ENCODE results near the gene REV3L.

The REV3L gene

GRCh38 chr6:111472933-111473435, 10.0 kb downstream of the REV3L start:
- FAIRE-seq (no peak), DNase-seq (ENCODE audit: insufficient read length, low spot score) (no peak)

GRCh38 chr6:111471958-111472357, 11.1 kb downstream of the REV3L start:
- FAIRE-seq (no peak), DNase-seq (ENCODE audit: insufficient read length, low spot score) (no peak)

- FAIRE-seq = no peak
- no peak for DNase-seq (ENCODE audit: insufficient read length, low spot score)
These were observed 11.5 kb downstream of the REV3L start for GRCh38 chr6:111471533-111471932.

- FAIRE-seq (no peak), DNase-seq (ENCODE audit: insufficient read length, low spot score) (no peak)
These were observed 12.0 kb downstream of the REV3L start for GRCh38 chr6:111470991-111471390.

- no peak for FAIRE-seq
- DNase-seq (ENCODE audit: insufficient read length, low spot score) = no peak
These were observed 13.5 kb downstream of the REV3L start for GRCh38 chr6:111469543-111469942.

GRCh38 chr6:111468329-111469012, 14.5 kb downstream of the REV3L start:
- DNase-seq (ENCODE audit: insufficient read length, low spot score) = no peak
- FAIRE-seq = no peak

- FAIRE-seq = no peak
- no peak for DNase-seq (ENCODE audit: insufficient read length, low spot score)
These were observed 18.8 kb downstream of the REV3L start for GRCh38 chr6:111464184-111464583.

GRCh38 chr6:111462770-111463391, 20.1 kb downstream of the REV3L start:
- DNase-seq (ENCODE audit: insufficient read length, low spot score) = no peak

GRCh38 chr6:111461860-111462259, 21.2 kb downstream of the REV3L start:
- DNase-seq (ENCODE audit: insufficient read length, low spot score) (no peak), FAIRE-seq (no peak)

More at GRCh38 chr6:111462770-111463391, 20.1 kb downstream of the REV3L start:
- FAIRE-seq = no peak

GRCh38 chr6:111458670-111459232, 24.3 kb downstream of the REV3L start:
- no peak for FAIRE-seq
- DNase-seq (ENCODE audit: insufficient read length, low spot score) = no peak

GRCh38 chr6:111456208-111456607, 26.8 kb downstream of the REV3L start:
- DNase-seq (ENCODE audit: insufficient read length, low spot score) = no peak
- no peak for FAIRE-seq

- FAIRE-seq = no peak
- no peak for DNase-seq (ENCODE audit: insufficient read length, low spot score)
These were observed 32.4 kb downstream of the REV3L start for GRCh38 chr6:111450636-111451035.

- FAIRE-seq (no peak), DNase-seq (ENCODE audit: insufficient read length, low spot score) (no peak)
These were observed 32.9 kb downstream of the REV3L start for GRCh38 chr6:111450087-111450486.

GRCh38 chr6:111449129-111449528, 33.9 kb downstream of the REV3L start:
- FAIRE-seq = no peak
- DNase-seq (ENCODE audit: insufficient read length, low spot score) = no peak

- DNase-seq (ENCODE audit: insufficient read length, low spot score) = no peak
These were observed 36.0 kb downstream of the REV3L start for GRCh38 chr6:111447051-111447450.

GRCh38 chr6:111445861-111446267, 37.2 kb downstream of the REV3L start:
- FAIRE-seq = no peak

More at GRCh38 chr6:111447051-111447450, 36.0 kb downstream of the REV3L start:
- no peak for FAIRE-seq

GRCh38 chr6:111444794-111445193, 38.2 kb downstream of the REV3L start:
- DNase-seq (ENCODE audit: insufficient read length, low spot score) (no peak), FAIRE-seq (no peak)

More at GRCh38 chr6:111445861-111446267, 37.2 kb downstream of the REV3L start:
- DNase-seq (ENCODE audit: insufficient read length, low spot score) = no peak

- DNase-seq (ENCODE audit: insufficient read length, low spot score) = no peak
- FAIRE-seq = no peak
These were observed 41.3 kb downstream of the REV3L start for GRCh38 chr6:111441678-111442243.

GRCh38 chr6:111439171-111439570, 43.8 kb downstream of the REV3L start:
- DNase-seq (ENCODE audit: insufficient read length, low spot score) (no peak), FAIRE-seq (no peak)

- FAIRE-seq (no peak), DNase-seq (ENCODE audit: insufficient read length, low spot score) (no peak)
These were observed 45.4 kb downstream of the REV3L start for GRCh38 chr6:111437573-111437972.

- FAIRE-seq (no peak), DNase-seq (ENCODE audit: insufficient read length, low spot score) (no peak)
These were observed 50.5 kb downstream of the REV3L start for GRCh38 chr6:111432511-111432910.

Measured in HTR-8/SVneo (cell line).